22Rv1 (cell line): ENCODE measurements around the gene CSMD2.
A peak's percentile ranks its signal among the peaks of the same experiment; 100 is the strongest.

Source experiments
- H3K27ac ChIP-seq: fragments of 450-650 bp; 2 replicates; pipeline ENCODE4 v1.5.1; 2017
- CTCF ChIP-seq: fragments of 450-650 bp; IDR thresholded peaks from 2 replicates; pipeline ENCODE4 v1.5.1; 2017; ENCODE audit warnings: mild to moderate bottlenecking
- ZFX ChIP-seq: fragments of 450-650 bp; IDR thresholded peaks from 2 replicates; pipeline ENCODE4 v1.6.1; 2017; ENCODE audit warnings: antibody characterized with exemption, borderline replicate concordance

The CSMD2 gene

GRCh38 chr1:33654267-33654834 is 510.7 kb downstream of the CSMD2 start:
- peak; percentile 26; the same call in 1 of the 2 replicates for TF ChIP-seq CTCF
- no peak for TF ChIP-seq ZFX
- no peak overlapping the region for H3K27ac ChIP-seq

- no peak overlapping the region for H3K27ac ChIP-seq
- TF ChIP-seq ZFX (no peak), CTCF (no peak)
Measured at GRCh38 chr1:33653226-33653625, 511.8 kb downstream of the CSMD2 start.

- H3K27ac ChIP-seq, result no peak overlapping the region
- TF ChIP-seq CTCF (no peak), ZFX (no peak)
Measured at GRCh38 chr1:33650708-33651107, 514.3 kb downstream of the CSMD2 start.

GRCh38 chr1:33649759-33650158 is 515.3 kb downstream of the CSMD2 start:
- no peak overlapping the region for H3K27ac ChIP-seq
- no peak for TF ChIP-seq CTCF
- TF ChIP-seq ZFX, result no peak

GRCh38 chr1:33643216-33643615 is 521.8 kb downstream of the CSMD2 start:
- TF ChIP-seq ZFX (no peak), CTCF (no peak)
- H3K27ac ChIP-seq, result no peak overlapping the region

GRCh38 chr1:33641104-33641830 is 523.8 kb downstream of the CSMD2 start:
- TF ChIP-seq CTCF, result peak; percentile 46
- no peak for TF ChIP-seq ZFX
- H3K27ac ChIP-seq, result no peak overlapping the region

- no peak overlapping the region for H3K27ac ChIP-seq
- TF ChIP-seq CTCF, result no peak
- TF ChIP-seq ZFX, result no peak
Measured at GRCh38 chr1:33640114-33640660, 524.8 kb downstream of the CSMD2 start.
